Measurements from ENCODE around the gene FAM3A. TPM values are rescaled to one million over a fixed set of nuclear protein-coding genes. Genes with fewer than 3 reads are reported as not detected.

The FAM3A gene
- total and polyA plus RNA-seq, 2 of the 4 experiments (the other 2 are of a cell fraction): 14.0 to 47.2 TPM

- Histone ChIP-seq H3K4me1 (ENCODE audit: control insufficient read depth, insufficient read depth, low read length) (peaks cover 4% of the 10 kb centered on the region; the same call in 1 of the 2 replicates), H3K4ac (ENCODE audit: low read depth, low read length) (peak within 1 kb of the TSS; percentile 68), H2AFZ (replicated peaks; ENCODE audit: low read length, poor library complexity) (peak within 1 kb of the TSS; percentile 88), H3K14ac (replicated peaks; ENCODE audit: low read depth, low read length) (peak within 1 kb of the TSS; percentile 82; the same call in 1 of the 2 replicates), H2AK9ac (replicated peaks; ENCODE audit: low read depth, low read length, poor library complexity) (peak within 1 kb of the TSS; percentile 99), H4K5ac (ENCODE audit: low read depth, low read length) (peak within 1 kb of the TSS; percentile 46), H3K23ac (ENCODE audit: low read depth, low read length) (peak within 1 kb of the TSS; percentile 42; the same call in 1 of the 2 replicates), H3K4me2 (ENCODE audit: low read depth, low read length) (peak within 1 kb of the TSS; percentile 80), H2BK5ac (ENCODE audit: low read depth, low read length, poor library complexity, severe bottlenecking) (peak within 1 kb of the TSS; percentile 83), H4K8ac (ENCODE audit: low read depth in 2 of 2, low read length in 2 of 2) (peak within 1 kb of the TSS; percentile 66 to 78; a peak in 3 of 4 replicates), H3K9me3 (ENCODE audit: control insufficient read depth, insufficient read depth, low read length) (no peaks in the 10 kb centered on the region), H3K36me3 (ENCODE audit: control insufficient read depth, insufficient read depth, low read length) (peaks cover 16% of the 10 kb centered on the region; the same call in 1 of the 2 replicates), H3K18ac (ENCODE audit: low read depth, low read length) (peak within 1 kb of the TSS; percentile 78), H2BK15ac (ENCODE audit: low read depth, low read length) (peak within 1 kb of the TSS; percentile 39; the same call in 1 of the 3 replicates), H2AK5ac (ENCODE audit: low read depth, low read length) (peak within 1 kb of the TSS; percentile 67), H3K4me3 (ENCODE audit: insufficient read depth, low read depth, low read length) (peak within 1 kb of the TSS; percentile 86), H3K27ac (ENCODE audit: insufficient read depth, low read length) (peak within 1 kb of the TSS; percentile 85), H3K9ac (ENCODE audit: low read depth, low read length) (peak within 1 kb of the TSS; percentile 86), H3K27me3 (ENCODE audit: control insufficient read depth, insufficient read depth, low read length) (no peaks in the 10 kb centered on the region), H3K79me1 (ENCODE audit: low read depth in 1 of 2, low read length in 2 of 2) (peaks cover 3 to 38% of the 10 kb centered on the region in 2 experiments; a peak in 3 of 4 replicates), H2BK20ac (ENCODE audit: low read depth, low read length) (no peak within 1 kb of the TSS), H3K56ac (ENCODE audit: extremely low read depth, insufficient read depth, low read length) (0 out of 2 replicates have a peak within 1 kb of the TSS, but pooled peaks have one; percentile 41), H4K20me1 (ENCODE audit: insufficient read depth, low read length) (peaks cover 4% of the 10 kb centered on the region; the same call in 1 of the 2 replicates), H3K9me1 (ENCODE audit: insufficient read depth, low read length) (peaks cover 8% of the 10 kb centered on the region; the same call in 1 of the 2 replicates), H2BK120ac (ENCODE audit: low read depth, low read length) (no peak within 1 kb of the TSS; the same call in 1 of the 2 replicates), H4K91ac (ENCODE audit: insufficient read depth, low read depth, low read length) (peak within 1 kb of the TSS; percentile 62; the same call in 1 of the 2 replicates)
- ATAC-seq (ENCODE audit: low read depth) (peak; percentile 43), DNase-seq (peak; percentile 11)
- intact Hi-C loops (cut with micrococcal nuclease) (no loop called here), in situ Hi-C loops (cut with MboI; ENCODE audit: low sequenced_read_pairs) (no loop called here), dilution Hi-C loops (cut with HindIII; ENCODE audit: low sequenced_read_pairs, unreplicated experiment) (no loop called here)
- WGBS, 2 experiments (ENCODE audit: extremely low coverage in 2 of 2, insufficient read length in 1 of 2): 35% methylated on average over 15 of the region's 95 CpGs; no CpG with 5 or more reads in 1 of the 2 experiments
- no TSS peak for BruUV-seq (replicated peaks)
- POLR2A ChIA-PET (ENCODE audit: unreplicated experiment): interaction anchor here (0.6 kb wide), 1 partner anchor 36 kb away, joined by 6 read pairs; no protein-coding TSS in a partner anchor
- no peak for TF ChIP-seq ELK1 (IDR thresholded peaks at IDR 0.05; ENCODE audit: borderline replicate concordance, low read depth, low read length)
- TF ChIP-seq CHD1 (IDR thresholded peaks at IDR 0.05; ENCODE audit: low read depth, low read length): no peak
- no peak for TF ChIP-seq RAD21 (IDR thresholded peaks at IDR 0.05; ENCODE audit: low read length)
- CTCF ChIA-PET: no interaction called here
Measured at GRCh38 chrX:154486396-154487207, 29.4 kb downstream of the FAM3A start, which contains the start of gene UBL4A. UBL4A (minus strand) TSS chrX:154486615; CDS start chrX:154486584, 31 bp downstream.
